Calu3 (cell line): Measurements from ENCODE around the gene SLC2A13. TPM values are rescaled to one million over a fixed set of nuclear protein-coding genes. Genes with fewer than 3 reads are reported as not detected.
A peak's percentile ranks its signal among the peaks of the same experiment; 100 is the strongest.

Experiments
- BruUV-seq: library from RNA; stranded (reverse); fragments of 400-500 nt; replicated peaks from 2 replicates; lab custom pipeline; 2021; lab: Mats Ljungman, UMichigan
- CTCF ChIA-PET: fragments of 300-600 bp; sonication (Branson Sonifier 250); formaldehyde crosslinking; loops from one replicate; lab custom pipeline; 2022; ENCODE audit warnings: antibody characterized with exemption; lab: Charles Lee
- DNase-seq: peaks from one replicate; pipeline ENCODE4 v3.0.0; 2022
- H3K27ac Mint-ChIP-seq: one replicate; pipeline ENCODE4 v1.8.0; 2022; ENCODE audit warnings: mixed read lengths; ENCODE audit not compliant: unreplicated experiment
- H3K27me3 Mint-ChIP-seq: one replicate; pipeline ENCODE4 v1.8.0; 2022; ENCODE audit warnings: mixed read lengths; ENCODE audit not compliant: unreplicated experiment
- H3K36me3 Mint-ChIP-seq: one replicate; pipeline ENCODE4 v1.8.0; 2022; ENCODE audit warnings: mild to moderate bottlenecking, moderate library complexity, mixed read lengths; ENCODE audit not compliant: insufficient read depth, unreplicated experiment
- H3K4me1 Mint-ChIP-seq: one replicate; pipeline ENCODE4 v1.8.0; 2022; ENCODE audit warnings: mild to moderate bottlenecking, low read depth, mixed read lengths; ENCODE audit not compliant: unreplicated experiment
- H3K4me3 Mint-ChIP-seq: one replicate; pipeline ENCODE4 v1.8.0; 2022; ENCODE audit warnings: mild to moderate bottlenecking, low read depth, moderate library complexity, mixed read lengths; ENCODE audit not compliant: unreplicated experiment
- H3K9me3 Mint-ChIP-seq: one replicate; pipeline ENCODE4 v1.8.0; 2022; ENCODE audit warnings: low read depth, mixed read lengths; ENCODE audit not compliant: unreplicated experiment
- CTCF ChIP-seq: fragments of 200-600 bp; IDR thresholded peaks from one replicate; pipeline ENCODE4 v1.8.0; 2022; ENCODE audit warnings: antibody characterized with exemption; ENCODE audit not compliant: unreplicated experiment
- intact Hi-C: fragments of 100-400 bp; cut with micrococcal nuclease; formaldehyde crosslinking; loops from one replicate; pipeline ENCODE4 v1.10.0; 2022; ENCODE audit not compliant: unreplicated experiment
- total RNA-seq: library from RNA; stranded (reverse); gene quantifications from 2 replicates; pipeline ENCODE4 v1.2.3, GENCODE V29; 2022

SLC2A13 gene
- total RNA-seq, 1 experiment from 2014 or later, result 9.4 TPM

GRCh38 chr12:39990122-39991101, 115.5 kb downstream of the SLC2A13 start:
- CTCF ChIA-PET, result interaction anchor here (0.6 to 1.2 kb wide), 2 partner anchors 109 to 225 kb away, joined by 4 read pairs; no protein-coding TSS in a partner anchor
- Mint-ChIP-seq H3K4me1 (peaks cover 9% of the 10 kb centered on the region), H3K27me3 (no peaks in the 10 kb centered on the region), H3K36me3 (no peaks in the 10 kb centered on the region), H3K4me3 (no peak overlapping the region), H3K9me3 (no peaks in the 10 kb centered on the region), H3K27ac (no peak overlapping the region)
- intact Hi-C loops, result loop anchor here (1.0 kb wide), 1 partner anchor 225 kb away; no protein-coding TSS in a partner anchor
- peak; percentile 60 for DNase-seq
- TF ChIP-seq CTCF, result peak; percentile 64
- no TSS peak for BruUV-seq

GRCh38 chr12:39989501-39989900, 116.4 kb downstream of the SLC2A13 start:
- no TSS peak for BruUV-seq
- CTCF ChIA-PET, result no interaction called here
- Mint-ChIP-seq H3K9me3 (no peaks in the 10 kb centered on the region), H3K36me3 (no peaks in the 10 kb centered on the region), H3K27ac (no peak overlapping the region), H3K27me3 (no peaks in the 10 kb centered on the region), H3K4me3 (no peak overlapping the region), H3K4me1 (peaks cover 9% of the 10 kb centered on the region)
- DNase-seq, result no peak
- TF ChIP-seq CTCF, result no peak
- intact Hi-C loops, result no loop called here

- CTCF ChIA-PET, result interaction anchor here (0.6 kb wide), 1 partner anchor 224 kb away, joined by 4 read pairs; no protein-coding TSS in a partner anchor
- Mint-ChIP-seq H3K27me3 (no peaks in the 10 kb centered on the region), H3K27ac (no peak overlapping the region), H3K4me1 (peaks cover 9% of the 10 kb centered on the region), H3K4me3 (no peak overlapping the region), H3K9me3 (no peaks in the 10 kb centered on the region), H3K36me3 (no peaks in the 10 kb centered on the region)
- BruUV-seq, result no TSS peak
- TF ChIP-seq CTCF, result no peak
- intact Hi-C loops, result no loop called here
- DNase-seq, result no peak
Measured at GRCh38 chr12:39988574-39988973, 117.3 kb downstream of the SLC2A13 start.

GRCh38 chr12:39986674-39987073, 119.2 kb downstream of the SLC2A13 start:
- BruUV-seq, result no TSS peak
- H3K4me3 Mint-ChIP-seq, result no peak overlapping the region
- no peak for TF ChIP-seq CTCF
- DNase-seq, result no peak
- no peaks in the 10 kb centered on the region for H3K27me3 Mint-ChIP-seq
- H3K36me3 Mint-ChIP-seq, result no peaks in the 10 kb centered on the region
- no peaks in the 10 kb centered on the region for H3K9me3 Mint-ChIP-seq
- CTCF ChIA-PET, result no interaction called here
- intact Hi-C loops, result no loop called here
- H3K27ac Mint-ChIP-seq, result no peak overlapping the region
- peaks cover 9% of the 10 kb centered on the region for H3K4me1 Mint-ChIP-seq
